Hypothalamus (tissue), 51 donors: ENCODE results near the gene P2RY14.

Experiments
- DNase-seq, 51 donors: peaks; one replicate each; lab custom pipeline; 2025; lab: John Stamatoyannopoulos, UW

The P2RY14 gene

GRCh38 chr3:151303751-151304150, 25.4 kb upstream of the P2RY14 start:
- DNase-seq = no peak

- no peak for DNase-seq
Measured at GRCh38 chr3:151301787-151302186, 23.4 kb upstream of the P2RY14 start.

GRCh38 chr3:151300539-151300938, 22.2 kb upstream of the P2RY14 start:
- no peak for DNase-seq

- no peak for DNase-seq
Measured at GRCh38 chr3:151299006-151299405, 20.7 kb upstream of the P2RY14 start.

- DNase-seq = no peak
Measured at GRCh38 chr3:151297429-151297828, 19.1 kb upstream of the P2RY14 start.

GRCh38 chr3:151296226-151296625, 17.9 kb upstream of the P2RY14 start:
- DNase-seq = no peak

GRCh38 chr3:151293127-151293526, 14.8 kb upstream of the P2RY14 start:
- peak in 1 of 51 donors; percentile 13 for DNase-seq

GRCh38 chr3:151290673-151291072, 12.3 kb upstream of the P2RY14 start:
- DNase-seq = peak in 1 of 51 donors; percentile 27

- no peak for DNase-seq
Measured at GRCh38 chr3:151289445-151289844, 11.1 kb upstream of the P2RY14 start.

GRCh38 chr3:151285940-151286339, 7.6 kb upstream of the P2RY14 start:
- DNase-seq = no peak

- DNase-seq = no peak
Measured at GRCh38 chr3:151283907-151284461, 5.6 kb upstream of the P2RY14 start.

GRCh38 chr3:151283387-151283786, 5.0 kb upstream of the P2RY14 start:
- DNase-seq = no peak

- peak in 1 of 51 donors; percentile 66 for DNase-seq
Measured at GRCh38 chr3:151282921-151283320, 4.6 kb upstream of the P2RY14 start.

GRCh38 chr3:151281671-151282324, 3.5 kb upstream of the P2RY14 start:
- no peak for DNase-seq

- no peak for DNase-seq
Measured at GRCh38 chr3:151276687-151277042, 1.7 kb downstream of the P2RY14 start.

GRCh38 chr3:151276038-151276686, 2.2 kb downstream of the P2RY14 start:
- no peak for DNase-seq

- no peak for DNase-seq
Measured at GRCh38 chr3:151275091-151275490, 3.3 kb downstream of the P2RY14 start.

- DNase-seq = no peak
Measured at GRCh38 chr3:151269631-151270030, 8.7 kb downstream of the P2RY14 start.

GRCh38 chr3:151268267-151269235, 9.8 kb downstream of the P2RY14 start:
- no peak for DNase-seq

- no peak for DNase-seq
Measured at GRCh38 chr3:151267066-151267465, 11.3 kb downstream of the P2RY14 start.

GRCh38 chr3:151265866-151266265, 12.5 kb downstream of the P2RY14 start:
- peak in 12 of 51 donors; percentile 4 to 29 (median 11) for DNase-seq
